Activated CD4-positive, alpha-beta T cell treated with anti-CD3 and anti-CD28 coated beads, Interleukin-10, Interleukin-2, amounts not matched to agents 100 ng/mL and 50 ng/mL, durations not matched to agents 16 hours and 8 hours (primary cell): Measurements from ENCODE around the gene SOBP.
"Not testable (repeated sequence)": the region's sequence is repeated elsewhere in the genome, so short reads cannot be mapped to it uniquely, and the experiment has no call there.

ENCODE experiments used
- DNase-seq: peaks from one replicate; pipeline ENCODE4 v3.0.0-alpha.2; 2020

SOBP gene

DNA sequence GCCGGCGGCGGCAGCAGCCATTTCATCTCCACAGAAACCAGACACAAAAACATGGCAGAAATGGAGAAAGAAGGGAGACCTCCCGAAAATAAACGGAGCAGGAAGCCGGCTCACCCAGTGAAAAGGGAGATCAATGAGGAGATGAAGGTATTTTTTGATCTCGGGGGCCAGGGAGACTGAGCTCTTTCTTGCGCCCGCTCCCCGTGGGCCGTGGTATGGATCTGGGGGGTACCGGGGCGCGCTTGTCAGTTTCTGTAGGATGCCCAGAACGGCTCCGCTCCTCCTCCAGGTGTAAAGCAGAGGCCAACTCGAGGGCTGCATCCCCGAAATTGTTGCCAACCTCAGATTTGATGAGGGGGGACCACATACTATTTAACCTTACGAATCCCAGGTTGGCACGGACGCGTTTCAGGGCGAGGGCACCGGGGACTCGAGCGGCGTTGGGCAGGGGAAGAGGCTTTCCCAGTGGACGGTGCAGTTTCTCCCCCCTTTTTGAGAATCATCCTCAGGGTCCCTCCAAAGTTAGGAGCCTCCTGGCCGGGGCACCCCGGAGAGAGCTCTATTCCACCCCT lies 735 bp downstream of the SOBP start:
- no peak for DNase-seq

DNA sequence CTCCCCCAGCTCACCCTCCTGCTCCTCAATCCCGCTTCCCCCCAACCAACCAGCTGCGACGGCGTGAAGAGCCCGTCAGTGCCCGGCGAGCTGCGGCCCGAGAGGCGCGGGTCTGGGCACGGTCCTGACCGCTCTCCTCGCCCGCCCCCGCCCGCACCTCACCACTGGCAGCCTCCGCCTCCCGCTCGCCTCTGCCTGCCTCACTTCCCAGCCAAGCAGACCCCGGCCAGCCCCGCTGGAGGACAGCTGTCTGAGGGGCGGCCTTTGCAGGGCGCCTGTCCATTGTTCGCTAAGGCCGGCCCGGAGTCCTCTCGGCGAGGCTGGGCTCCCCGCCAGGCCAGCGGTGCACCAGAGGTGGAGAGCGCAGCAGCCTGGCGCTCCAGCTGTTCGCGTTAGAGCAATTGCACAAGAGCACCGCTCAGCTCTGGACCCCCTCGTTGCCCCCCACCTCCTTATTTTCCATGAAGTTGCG lies 1.3 kb downstream of the SOBP start:
- no peak for DNase-seq

DNA sequence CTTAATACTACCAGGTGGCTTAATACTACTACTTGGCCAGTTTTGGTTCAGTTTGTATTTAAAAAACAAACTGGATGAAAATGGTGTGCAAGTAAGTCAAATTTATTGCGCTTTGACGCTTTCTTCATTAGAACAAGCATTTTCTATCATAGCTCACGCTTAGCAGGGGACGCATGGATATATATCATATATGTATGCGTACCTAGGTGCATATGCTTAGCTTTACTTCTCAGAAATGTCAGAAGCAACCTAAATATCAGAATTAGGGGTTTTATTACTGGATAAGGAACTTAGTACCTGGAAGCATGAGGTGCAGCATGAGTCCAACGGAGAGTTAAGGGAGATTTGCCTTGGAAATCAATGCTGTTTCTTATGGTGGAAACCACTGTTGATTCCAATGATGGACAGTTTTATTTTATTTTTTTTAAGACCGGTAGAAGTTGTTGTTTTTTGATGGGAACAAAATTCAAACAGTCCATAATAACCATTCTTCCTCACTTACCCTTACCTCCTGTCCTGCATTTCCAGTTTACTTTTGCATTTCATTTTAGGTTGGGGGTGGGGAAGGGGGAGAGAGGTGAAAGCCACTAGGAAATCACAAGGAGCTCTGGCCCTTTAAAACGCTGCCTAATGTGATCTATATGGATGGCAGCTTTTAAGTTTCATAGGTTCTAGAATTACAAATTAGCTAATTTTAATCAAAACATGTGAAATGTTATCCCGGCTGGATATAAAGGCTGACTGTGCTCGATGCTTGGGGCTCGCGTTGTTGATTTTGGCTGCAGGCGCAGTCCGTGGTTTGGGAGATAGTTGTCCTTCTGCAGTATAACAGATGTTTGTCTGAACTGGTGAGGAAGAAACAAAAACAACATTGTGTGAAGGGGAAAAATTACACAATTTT lies 2.1 kb downstream of the SOBP start:
- no peak for DNase-seq

DNA sequence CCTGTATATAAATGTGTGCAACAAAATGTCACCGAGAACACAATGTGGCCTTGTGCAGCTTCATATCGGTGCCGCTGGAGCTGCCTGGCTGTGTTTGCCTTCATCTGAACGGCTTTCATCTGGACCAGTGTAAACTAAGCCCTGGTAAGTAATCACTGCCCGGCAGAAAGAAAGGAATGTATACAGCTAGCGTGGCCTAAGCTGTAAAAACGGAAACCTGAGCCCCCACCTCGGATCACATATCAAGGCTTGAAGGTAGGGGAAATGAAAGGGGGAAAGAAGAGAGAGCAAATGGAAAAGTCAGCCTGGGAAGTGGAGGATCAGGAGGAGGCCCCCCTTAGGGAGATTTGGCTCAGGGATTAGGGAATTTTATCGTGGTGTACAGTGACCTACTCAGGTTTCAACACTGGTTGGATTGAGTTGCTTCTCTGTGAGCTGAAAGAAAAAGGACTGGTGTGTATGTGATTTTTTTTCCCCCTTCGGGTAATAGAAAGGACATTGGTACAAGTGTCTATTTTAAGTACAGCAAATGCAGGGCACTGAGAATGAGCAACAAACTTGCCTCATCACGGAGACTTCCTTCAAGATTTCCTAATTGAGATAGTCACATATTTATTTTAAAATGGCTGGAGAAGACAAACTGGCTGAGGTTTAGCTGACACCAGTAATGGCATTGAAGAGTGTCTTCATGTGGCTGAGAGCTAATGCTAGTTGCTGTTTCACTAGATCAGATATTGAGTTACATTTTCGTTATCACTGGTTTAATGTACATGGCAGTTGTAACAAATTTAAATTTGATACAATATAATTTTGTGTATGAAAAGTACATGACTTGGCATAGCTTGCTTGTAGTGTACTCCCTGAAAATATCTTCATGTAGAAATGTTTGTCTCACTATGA lies 3.5 kb downstream of the SOBP start:
- no peak for DNase-seq

DNA sequence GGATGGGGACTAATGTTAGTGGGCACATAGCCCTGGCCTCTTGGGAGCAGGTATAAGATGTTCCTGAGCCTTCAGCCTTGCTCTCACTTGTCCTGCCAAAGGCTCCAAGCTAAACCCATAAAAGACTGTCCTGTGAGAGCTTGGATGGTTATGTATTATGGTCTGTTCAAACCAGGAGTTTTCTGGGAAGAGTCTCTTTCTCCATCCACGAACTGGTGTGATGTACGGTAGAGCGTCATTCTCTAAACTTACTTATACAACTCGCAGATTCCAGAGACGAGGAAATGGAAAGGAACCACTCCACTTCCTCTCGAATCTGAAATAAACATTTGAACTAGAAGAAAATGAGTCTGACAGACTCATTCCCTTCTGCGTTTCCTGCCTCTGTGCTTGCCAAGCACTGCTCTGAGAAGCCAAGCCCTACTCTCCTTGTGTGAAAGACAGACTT lies 5.3 kb downstream of the SOBP start:
- DNase-seq: no peak

DNA sequence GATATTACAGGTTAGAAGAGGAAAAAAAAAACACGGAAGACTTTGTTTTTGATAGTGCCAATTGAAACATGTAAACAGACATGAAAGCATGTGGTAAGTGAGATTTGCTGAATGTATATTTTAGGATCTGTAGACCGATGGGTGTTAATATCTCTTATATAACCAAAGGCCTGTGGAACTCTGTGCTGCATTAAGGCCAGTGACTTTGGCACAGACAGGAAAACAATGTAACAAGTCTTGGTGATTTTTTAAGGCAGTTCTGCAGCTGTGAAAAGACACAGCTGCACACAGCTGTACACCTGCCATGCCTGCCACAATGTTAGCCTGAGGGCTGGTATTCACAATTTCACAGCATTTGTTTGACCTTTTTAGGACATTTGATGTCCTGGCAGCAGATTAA lies 6.1 kb downstream of the SOBP start:
- no peak for DNase-seq

DNA sequence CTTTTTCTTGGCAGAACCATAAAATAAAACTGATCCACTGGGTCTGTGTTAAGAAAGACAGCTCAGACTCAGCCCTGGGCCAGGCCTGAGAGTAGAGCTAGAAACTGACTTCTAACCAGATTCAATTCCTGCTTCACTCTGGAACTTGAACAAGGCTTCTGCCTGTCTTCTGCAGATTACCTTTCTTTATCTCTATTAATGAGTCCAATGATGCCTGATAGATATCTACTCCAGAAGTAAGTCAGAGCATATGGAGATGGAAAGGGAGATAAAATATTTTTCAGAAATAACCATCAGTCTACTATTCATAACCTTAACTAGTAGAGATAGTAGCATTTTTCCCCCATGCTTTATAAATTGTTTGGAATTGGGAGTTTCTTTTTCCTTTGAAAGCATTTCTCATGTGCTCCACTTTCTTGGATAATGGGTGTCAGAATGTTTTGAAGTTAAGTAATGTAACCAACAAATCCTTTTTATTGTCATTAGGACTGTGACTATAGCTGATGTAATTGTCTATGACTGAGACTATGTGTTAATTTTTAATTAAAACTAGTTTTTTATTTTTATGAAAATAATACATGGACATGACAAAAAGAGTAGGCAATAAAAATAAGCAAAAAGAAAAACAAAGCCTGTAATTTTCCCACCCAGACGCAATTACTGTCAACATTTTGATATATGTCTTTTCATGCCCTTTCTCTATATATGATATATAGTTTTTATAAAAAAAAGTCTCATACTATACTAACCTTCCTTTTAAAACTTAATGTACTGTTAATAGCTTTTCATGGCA lies 7.2 kb downstream of the SOBP start:
- DNase-seq: no peak

DNA sequence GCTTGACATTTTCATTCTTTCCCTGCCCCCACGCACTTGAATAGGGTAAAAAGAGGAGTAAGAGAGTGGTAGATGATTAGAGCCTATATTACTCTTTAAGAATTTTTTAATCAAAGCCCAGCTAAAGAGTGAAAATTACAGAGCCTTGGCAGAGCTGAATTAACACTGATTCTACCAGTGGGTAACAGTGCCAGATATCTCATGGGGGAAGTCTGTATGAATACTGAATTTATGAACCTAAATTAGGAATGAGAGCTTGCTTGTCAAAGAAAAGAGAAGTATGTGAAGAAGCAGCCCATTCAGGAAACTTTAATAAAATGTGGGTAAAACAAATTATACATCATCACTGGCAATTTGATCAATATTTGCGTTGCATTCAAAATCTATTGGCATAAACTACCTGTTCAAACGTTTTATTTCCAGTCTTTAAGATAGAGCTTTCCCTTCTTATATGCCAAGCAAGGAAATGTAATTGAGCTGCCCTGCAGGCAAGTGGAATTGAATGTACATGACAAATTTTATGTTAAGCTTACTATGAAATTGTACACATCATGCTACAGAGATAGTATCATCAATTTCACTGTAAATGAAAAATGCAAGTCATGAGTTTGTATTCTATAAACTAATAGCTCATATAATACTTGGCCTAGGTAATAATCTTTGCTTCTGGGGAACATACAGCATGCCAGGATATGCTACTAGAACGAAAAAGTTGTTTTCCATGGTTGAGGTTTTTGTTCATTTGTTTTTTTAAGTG lies 14.5 kb downstream of the SOBP start:
- DNase-seq: no peak

DNA sequence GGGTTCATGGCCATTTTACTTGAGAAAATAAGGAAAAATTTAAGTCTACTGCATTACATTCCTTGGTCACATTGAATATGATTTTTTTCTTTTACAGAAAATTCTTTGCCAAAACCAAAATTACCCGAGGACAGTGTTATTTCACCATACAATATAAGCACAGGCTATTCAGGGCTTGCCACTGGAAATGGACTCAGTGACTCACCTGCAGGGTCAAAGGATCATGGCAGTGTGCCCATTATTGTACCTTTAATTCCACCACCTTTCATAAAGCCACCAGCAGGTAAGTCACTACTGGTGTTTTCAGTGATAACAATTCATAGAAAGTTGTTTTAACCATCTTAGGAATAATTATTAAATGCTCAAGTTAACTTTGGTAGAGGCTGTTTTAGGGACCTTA lies 16.2 kb downstream of the SOBP start:
- no peak for DNase-seq

DNA sequence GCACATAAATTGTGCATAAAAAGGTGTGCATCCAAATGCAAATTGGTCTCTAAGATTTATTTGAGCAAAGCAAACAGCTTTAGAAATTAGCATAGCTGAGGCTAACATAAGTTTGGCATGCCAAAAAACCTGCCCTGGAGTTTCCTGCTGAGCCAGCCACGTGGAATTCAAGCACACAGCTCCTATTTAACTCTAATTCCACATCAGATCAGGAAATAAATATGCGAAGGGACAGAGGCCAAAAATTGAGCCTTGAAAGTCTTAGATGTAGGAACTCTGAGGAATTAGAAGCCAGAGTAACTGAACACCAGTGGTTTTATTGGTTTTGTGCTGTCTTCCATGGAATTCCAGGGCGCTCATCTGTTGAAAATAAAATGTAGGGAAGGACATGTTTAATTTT lies 19.6 kb downstream of the SOBP start:
- no peak for DNase-seq

DNA sequence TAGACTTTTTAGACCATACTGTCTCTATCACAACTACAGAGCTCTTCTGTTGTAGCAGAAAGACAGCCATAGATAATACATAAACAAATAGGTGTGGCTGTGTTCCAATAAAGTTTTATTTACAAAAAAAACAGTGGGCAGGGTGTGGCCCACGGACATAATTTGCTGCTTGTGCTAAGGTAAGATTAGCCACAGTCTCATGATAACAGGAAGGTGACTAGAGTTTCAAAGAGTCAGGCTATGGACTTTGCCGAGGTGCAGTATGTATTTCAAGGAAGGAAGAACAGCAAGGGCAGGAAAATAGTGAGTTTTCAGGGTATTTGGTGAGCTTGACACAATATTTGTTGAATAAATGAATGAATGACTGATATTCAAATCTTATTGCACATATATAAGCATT lies 20.2 kb downstream of the SOBP start:
- DNase-seq: no peak

DNA sequence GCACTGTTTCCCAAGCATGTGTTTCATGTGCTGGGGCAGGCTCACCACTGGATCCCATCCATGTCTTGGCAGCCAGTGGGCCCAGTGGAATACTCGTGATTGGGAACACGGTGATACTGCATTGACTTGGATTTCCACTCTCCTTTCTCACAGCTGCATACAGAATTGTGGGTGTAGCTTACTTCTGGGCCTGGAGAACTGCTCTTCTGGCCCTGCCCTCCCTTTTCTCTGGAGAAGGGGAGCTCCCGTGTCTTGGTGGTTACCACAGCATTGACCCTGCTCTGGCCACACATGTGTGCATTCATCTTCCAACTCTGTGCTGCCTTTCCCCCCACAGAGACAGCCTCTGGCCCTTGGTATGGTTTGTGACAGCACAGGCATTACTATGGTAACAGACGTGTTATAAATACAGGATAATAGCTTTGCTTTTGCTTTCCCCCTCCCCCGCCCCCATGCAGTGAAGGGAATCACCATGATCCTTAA lies 21.6 kb downstream of the SOBP start:
- DNase-seq: no peak

DNA sequence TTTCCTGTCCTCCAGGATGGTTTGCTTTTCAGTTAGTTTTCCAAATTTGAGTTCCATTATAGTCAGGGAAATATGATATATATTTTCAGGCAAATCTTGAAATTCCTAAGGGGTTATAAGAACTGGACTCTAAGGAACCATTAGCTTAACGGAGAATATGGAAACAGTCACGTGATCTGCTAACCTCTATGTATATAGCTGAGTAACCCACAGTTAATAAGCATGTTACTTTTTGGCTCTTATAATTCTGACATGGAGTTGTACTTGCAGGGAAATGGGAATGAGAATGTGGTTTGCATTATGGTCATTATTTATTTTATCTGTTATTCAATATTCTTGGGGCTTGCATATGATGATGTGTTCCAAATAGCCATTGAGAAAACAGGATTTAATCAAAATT lies 23.3 kb downstream of the SOBP start:
- DNase-seq: no peak

DNA sequence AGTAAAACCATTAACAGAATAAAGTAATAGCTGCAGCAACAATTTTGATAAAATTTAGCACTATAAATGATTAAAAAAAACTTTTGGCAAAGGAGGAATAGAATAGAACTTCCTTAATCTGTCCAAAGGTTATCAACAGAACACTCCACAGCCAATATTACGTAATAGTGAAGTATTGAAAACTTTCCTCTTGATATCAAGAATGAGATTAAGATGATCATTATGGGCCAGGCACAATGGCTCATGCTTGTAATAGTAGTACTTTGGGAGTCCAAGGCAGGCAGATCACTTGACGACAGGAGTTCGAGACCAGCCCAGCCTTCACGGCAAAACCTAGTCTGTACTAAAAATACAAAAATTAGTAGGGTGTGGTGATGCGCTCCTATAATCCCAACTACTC lies 26.0 kb downstream of the SOBP start:
- DNase-seq: no peak

DNA sequence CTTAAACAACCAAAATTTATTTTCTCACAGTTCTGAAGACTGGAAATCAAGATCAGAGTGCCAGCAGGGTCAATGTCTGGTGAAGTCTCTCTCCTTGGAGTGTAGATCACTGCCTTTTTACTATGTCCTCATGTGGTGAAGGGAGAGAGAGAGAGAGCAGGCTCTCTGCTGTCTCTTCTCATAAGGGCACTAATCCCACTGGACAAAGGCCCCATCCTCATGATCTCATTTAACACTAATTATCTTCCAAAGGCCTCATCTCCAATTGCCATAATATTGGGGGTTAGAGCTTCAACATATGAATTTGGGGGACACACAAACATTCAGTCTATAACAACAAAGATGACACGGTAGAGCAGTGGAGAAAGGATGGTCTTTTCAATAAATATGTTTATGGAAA lies 27.4 kb downstream of the SOBP start:
- DNase-seq: no peak

DNA sequence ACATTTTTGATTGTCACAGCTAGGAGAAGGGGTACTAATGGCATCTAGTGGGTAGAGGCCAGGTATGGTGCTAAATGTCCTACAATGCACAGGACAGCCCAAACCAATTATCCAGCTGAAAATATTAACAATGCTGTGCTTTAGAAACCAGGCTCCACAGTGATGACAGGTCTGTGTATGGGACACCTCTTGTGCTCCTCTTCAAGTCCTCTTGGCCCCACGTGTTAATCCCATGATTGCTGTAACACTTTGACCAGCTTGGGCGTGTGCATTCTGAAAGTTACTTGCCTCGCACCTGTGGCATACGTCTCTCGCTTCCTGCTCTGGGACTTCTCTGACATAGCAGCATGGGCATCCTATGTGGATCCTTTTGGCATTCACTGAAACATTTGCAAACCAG lies 29.3 kb downstream of the SOBP start:
- DNase-seq: not testable (repeated sequence)

DNA sequence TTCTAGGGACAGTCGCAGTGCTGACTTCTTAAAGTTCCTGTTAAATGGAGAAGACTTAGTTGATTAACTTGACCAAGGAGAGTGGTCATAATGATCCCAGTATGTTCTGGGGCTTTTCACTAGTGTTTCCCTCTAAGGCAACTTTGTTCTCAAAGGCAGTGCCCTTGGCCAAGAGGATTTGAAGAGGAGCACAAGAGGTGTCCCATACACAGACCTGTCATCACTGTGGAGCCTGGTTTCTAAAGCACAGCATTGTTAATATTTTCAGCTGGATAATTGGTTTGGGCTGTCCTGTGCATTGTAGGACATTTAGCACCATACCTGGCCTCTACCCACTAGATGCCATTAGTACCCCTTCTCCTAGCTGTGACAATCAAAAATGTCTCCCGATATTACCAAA lies 30.8 kb downstream of the SOBP start:
- not testable (repeated sequence) for DNase-seq

DNA sequence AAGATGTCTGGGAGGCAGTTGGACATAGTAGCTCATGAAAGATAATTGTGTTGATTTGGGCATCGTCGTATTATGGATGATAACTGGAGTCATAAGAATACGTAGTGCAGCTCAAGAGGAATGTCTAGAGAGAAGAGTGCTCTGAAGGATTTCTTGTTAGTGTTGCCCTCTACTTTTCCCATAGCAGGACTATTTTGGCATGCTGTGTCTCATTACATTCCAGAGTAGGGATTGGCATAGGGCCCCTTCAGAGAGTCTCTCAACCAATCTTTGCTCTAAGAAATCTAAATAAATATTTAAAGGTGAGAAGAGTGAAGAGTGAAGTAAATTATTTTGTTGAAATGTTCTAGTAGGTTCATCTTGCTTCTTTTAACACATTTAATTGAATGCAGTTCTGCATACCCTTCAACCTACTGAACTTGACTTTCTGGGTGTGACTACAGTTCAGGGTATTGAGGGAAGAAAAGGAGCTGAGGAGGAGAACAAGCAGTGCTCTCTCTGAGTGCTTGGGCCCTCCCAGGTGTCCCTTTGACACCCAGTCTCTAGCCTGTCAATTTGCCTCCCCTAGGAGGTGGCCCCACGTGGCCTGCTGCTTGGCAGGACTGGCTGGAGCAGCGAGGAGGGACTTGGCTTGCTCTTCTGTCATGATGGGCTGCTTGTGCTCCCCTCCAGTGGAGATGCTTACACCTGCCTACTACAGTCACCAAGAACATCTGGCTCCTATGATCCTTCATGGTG lies 33.3 kb downstream of the SOBP start:
- DNase-seq: no peak

DNA sequence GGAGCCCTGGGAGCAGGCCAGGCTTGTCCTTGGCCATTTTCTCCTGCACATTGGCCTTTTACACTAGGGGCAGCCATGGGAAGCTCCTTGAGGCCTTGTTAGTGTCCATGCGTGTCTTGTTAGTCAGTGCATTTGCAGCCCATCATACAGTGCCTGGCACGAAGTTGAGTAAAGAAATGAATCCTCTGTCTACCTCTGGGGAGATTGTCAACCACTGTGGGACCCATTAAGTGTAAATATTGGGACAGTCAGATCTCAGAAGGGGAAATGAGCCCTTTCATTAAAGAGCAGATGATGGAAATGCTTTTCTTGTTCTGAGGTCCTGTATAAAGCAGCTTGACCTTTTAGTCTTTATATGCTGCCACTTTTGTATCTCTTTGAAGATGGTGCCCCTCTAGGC lies 33.9 kb downstream of the SOBP start:
- DNase-seq: no peak

DNA sequence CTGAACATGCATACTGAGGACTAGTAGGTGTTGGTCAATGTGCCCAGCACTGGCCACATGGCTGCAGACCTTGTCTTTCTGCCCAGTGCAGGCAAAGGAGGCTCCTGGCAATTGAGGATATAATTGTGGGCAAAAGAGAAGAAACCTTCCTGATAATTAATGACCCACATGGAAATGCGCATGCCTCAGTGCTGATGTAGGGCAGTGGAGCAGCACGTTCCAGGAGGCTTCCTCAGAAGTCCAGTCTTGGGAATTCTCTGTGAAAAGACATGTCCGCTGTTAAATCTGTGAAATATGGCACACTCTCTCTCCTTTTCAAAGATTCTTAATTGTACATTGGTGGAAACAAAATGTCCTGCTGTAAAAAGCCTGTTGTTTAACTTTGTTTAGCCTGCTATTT lies 34.7 kb downstream of the SOBP start:
- DNase-seq: no peak

DNA sequence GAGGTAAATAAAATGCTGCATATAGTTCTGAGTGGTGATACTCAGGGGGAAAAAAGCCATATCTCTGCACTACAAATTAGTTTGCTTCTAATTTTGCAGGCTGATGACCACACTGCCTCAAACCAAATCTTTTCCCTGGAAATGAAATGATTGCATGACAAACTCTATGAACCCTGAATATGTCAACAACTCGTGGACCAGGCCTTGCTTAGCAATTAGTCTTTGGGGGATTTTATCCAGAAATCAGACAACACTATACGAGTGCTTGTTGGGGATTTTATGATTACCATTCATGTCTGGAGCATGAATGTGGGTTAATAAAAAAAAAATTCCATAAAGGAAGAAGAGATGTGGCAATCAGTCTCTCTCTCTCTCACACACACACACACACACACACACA lies 42.0 kb downstream of the SOBP start:
- no peak for DNase-seq
